AG04449 (cell line): Measurements from ENCODE around the gene CYTH2.

Experiments
- CTCF ChIA-PET: fragments of 350-600 bp; formaldehyde crosslinking; extraction: SDS; loops from one replicate; lab custom pipeline; 2021; ENCODE audit warnings: antibody characterized with exemption; lab: Yijun Ruan, JAX
- POLR2A ChIA-PET: fragments of 400-600, 350-600 bp; formaldehyde crosslinking; extraction: SDS; loops from one replicate; lab custom pipeline; 2020; ENCODE audit warnings: antibody characterized with exemption, inconsistent platforms; lab: Yijun Ruan, JAX
- DNase-seq: peaks from one replicate; pipeline ENCODE4 v3.0.0-alpha.2; 2010; ENCODE audit warnings: low read depth, low spot score
- H3K4me3 ChIP-seq: 2 replicates; pipeline ENCODE4 v1.5.1; 2011; ENCODE audit warnings: low read depth, mild to moderate bottlenecking, control low read depth, low read length
- CTCF ChIP-seq: IDR thresholded peaks from one replicate; pipeline ENCODE4 v1.5.1; 2011; ENCODE audit warnings: mild to moderate bottlenecking, moderate library complexity, low read length, control low read depth, inconsistent platforms; ENCODE audit not compliant: insufficient read depth; ENCODE audit errors: missing control alignments

The CYTH2 gene

GRCh38 chr19:48501494-48502349, 32.6 kb downstream of the CYTH2 start:
- ChIA-PET POLR2A (no interaction called here), CTCF (interaction anchor here (0.6 to 1.7 kb wide), 9 partner anchors 65 to 106 kb away, joined by 3 to 8 read pairs (median 4); no protein-coding TSS in a partner anchor)
- no peak for DNase-seq
- no peak overlapping the region for H3K4me3 ChIP-seq
- TF ChIP-seq CTCF, result no peak

GRCh38 chr19:48502350-48503018, 33.3 kb downstream of the CYTH2 start:
- H3K4me3 ChIP-seq, result no peak overlapping the region
- ChIA-PET POLR2A (no interaction called here), CTCF (interaction anchor here (1.0 to 1.5 kb wide), 3 partner anchors 81 to 86 kb away, joined by 4 to 5 read pairs (median 5); no protein-coding TSS in a partner anchor)
- TF ChIP-seq CTCF, result no peak
- DNase-seq, result no peak

GRCh38 chr19:48506138-48506733, 37.1 kb downstream of the CYTH2 start:
- TF ChIP-seq CTCF, result peak; percentile 31
- DNase-seq, result no peak
- ChIA-PET CTCF (interaction anchor here (0.9 to 8.0 kb wide), 17 partner anchors 11 to 116 kb away, joined by 3 to 405 read pairs (median 7); no protein-coding TSS in a partner anchor), POLR2A (interaction anchor here (0.9 to 1.0 kb wide), 2 partner anchors 11 to 113 kb away, joined by 3 to 5 read pairs; partner anchors contain the start of genes RPL18 and SPHK2)
- H3K4me3 ChIP-seq, result no peak overlapping the region

- no peak for TF ChIP-seq CTCF
- no peak overlapping the region for H3K4me3 ChIP-seq
- no peak for DNase-seq
- ChIA-PET POLR2A (interaction anchor here (0.8 kb wide), 1 partner anchor 13 kb away, joined by 4 read pairs; no protein-coding TSS in a partner anchor), CTCF (interaction anchor here (0.8 to 8.0 kb wide), 12 partner anchors 11 to 189 kb away, joined by 3 to 405 read pairs (median 4); partner anchors contain the start of gene KDELR1)
These were observed 38.8 kb downstream of the CYTH2 start for GRCh38 chr19:48507911-48508439.

GRCh38 chr19:48508729-48509411, 39.7 kb downstream of the CYTH2 start:
- ChIA-PET POLR2A (no interaction called here), CTCF (interaction anchor here (0.8 to 8.0 kb wide), 9 partner anchors 10 to 190 kb away, joined by 3 to 405 read pairs (median 4); no protein-coding TSS in a partner anchor)
- DNase-seq, result no peak
- H3K4me3 ChIP-seq, result no peak overlapping the region
- no peak for TF ChIP-seq CTCF
